IMR-90 (cell line): ENCODE data around the gene STAU1. TPM values are rescaled to one million over a fixed set of nuclear protein-coding genes. Genes with fewer than 3 reads are reported as not detected.

Experiments
- ATAC-seq: fragments of 200-7000 bp; cut with Tn5 transposase; 2 replicates; pipeline ENCODE4 v1.9.1; 2020; ENCODE audit warnings: low read depth, mild to moderate bottlenecking, moderate library complexity
- BruUV-seq: library from RNA; stranded (reverse); fragments of 400-500 nt; replicated peaks from 2 replicates; lab custom pipeline; 2021; lab: Mats Ljungman, UMichigan
- CTCF ChIA-PET: fragments of 300-600 bp; formaldehyde crosslinking; extraction: SDS; loops from one replicate; lab custom pipeline; 2021; ENCODE audit warnings: antibody characterized with exemption; lab: Yijun Ruan, JAX
- POLR2A ChIA-PET: fragments of 300-600 bp; sonication (Branson Sonifier 250); formaldehyde crosslinking; loops from one replicate; lab custom pipeline; 2022; ENCODE audit warnings: antibody characterized with exemption; ENCODE audit not compliant: unreplicated experiment; lab: Charles Lee
- DNase-seq: peaks from one replicate; pipeline ENCODE4 v3.0.0; 2013
- H2AFZ ChIP-seq: replicated peaks from 2 replicates; pipeline ENCODE3; 2013; ENCODE audit warnings: low read length, mild to moderate bottlenecking; ENCODE audit not compliant: poor library complexity
- H2AK5ac ChIP-seq: 2 replicates; pipeline ENCODE4 v1.6.1; 2013; ENCODE audit warnings: low read depth, low read length, inconsistent platforms
- H2AK9ac ChIP-seq: replicated peaks from 2 replicates; pipeline ENCODE3; 2013; ENCODE audit warnings: mild to moderate bottlenecking, low read depth, low read length, moderate library complexity; ENCODE audit not compliant: poor library complexity
- H2BK120ac ChIP-seq: 2 replicates; pipeline ENCODE4 v1.6.1; 2013; ENCODE audit warnings: low read depth, low read length, inconsistent platforms
- H2BK15ac ChIP-seq: 3 replicates; pipeline ENCODE4 v1.6.1; 2013; ENCODE audit warnings: low read depth, low read length, inconsistent platforms
- H2BK20ac ChIP-seq: 2 replicates; pipeline ENCODE4 v1.6.1; 2013; ENCODE audit warnings: low read depth, mild to moderate bottlenecking, inconsistent platforms, low read length, moderate library complexity
- H2BK5ac ChIP-seq: 2 replicates; pipeline ENCODE4 v1.6.1; 2013; ENCODE audit warnings: mild to moderate bottlenecking, low read depth, low read length, inconsistent platforms; ENCODE audit not compliant: poor library complexity, severe bottlenecking
- H3K14ac ChIP-seq: replicated peaks from 2 replicates; pipeline ENCODE4 v1.6.1; 2013; ENCODE audit warnings: low read depth, low read length, inconsistent platforms
- H3K18ac ChIP-seq: 2 replicates; pipeline ENCODE4 v1.6.1; 2013; ENCODE audit warnings: low read depth, low read length, control low read depth
- H3K23ac ChIP-seq: 2 replicates; pipeline ENCODE4 v1.6.1; 2013; ENCODE audit warnings: low read depth, low read length, inconsistent platforms
- H3K27ac ChIP-seq: 2 replicates; pipeline ENCODE4 v1.5.1; 2013; ENCODE audit warnings: mild to moderate bottlenecking, control low read depth, low read length; ENCODE audit not compliant: insufficient read depth
- H3K27me3 ChIP-seq: 2 replicates; pipeline ENCODE4 v1.6.1; 2013; ENCODE audit warnings: low read length; ENCODE audit not compliant: control insufficient read depth, insufficient read depth
- H3K36me3 ChIP-seq: 2 replicates; pipeline ENCODE4 v1.6.1; 2013; ENCODE audit warnings: low read length, mixed read lengths; ENCODE audit not compliant: control insufficient read depth, insufficient read depth
- H3K4ac ChIP-seq: 2 replicates; pipeline ENCODE4 v1.6.1; 2013; ENCODE audit warnings: low read depth, low read length, inconsistent platforms
- H3K4me1 ChIP-seq: 2 replicates; pipeline ENCODE4 v1.6.1; 2013; ENCODE audit warnings: low read length, mixed read lengths; ENCODE audit not compliant: control insufficient read depth, insufficient read depth
- H3K4me2 ChIP-seq: 2 replicates; pipeline ENCODE4 v1.6.1; 2013; ENCODE audit warnings: low read depth, mild to moderate bottlenecking, control low read depth, low read length, moderate library complexity
- H3K4me3 ChIP-seq: 2 replicates; pipeline ENCODE4 v1.5.1; 2013; ENCODE audit warnings: low read depth, mild to moderate bottlenecking, control low read depth, low read length, moderate library complexity; ENCODE audit not compliant: insufficient read depth
- H3K56ac ChIP-seq: 2 replicates; pipeline ENCODE4 v1.6.1; 2013; ENCODE audit warnings: low read length, inconsistent platforms; ENCODE audit not compliant: insufficient read depth; ENCODE audit errors: extremely low read depth
- H3K79me1 ChIP-seq, 2 experiments: 2 replicates each; pipeline ENCODE4 v1.6.1; 2013; ENCODE audit warnings: low read length in 2 of 2, inconsistent platforms in 1 of 2, low read depth in 1 of 2
- H3K9ac ChIP-seq: 2 replicates; pipeline ENCODE4 v1.6.1; 2013; ENCODE audit warnings: low read depth, low read length, control low read depth
- H3K9me1 ChIP-seq: 2 replicates; pipeline ENCODE4 v1.6.1; 2013; ENCODE audit warnings: low read length, inconsistent platforms; ENCODE audit not compliant: insufficient read depth
- H3K9me3 ChIP-seq: 2 replicates; pipeline ENCODE4 v1.6.1; 2013; ENCODE audit warnings: low read length; ENCODE audit not compliant: control insufficient read depth, insufficient read depth
- H4K20me1 ChIP-seq: 2 replicates; pipeline ENCODE4 v1.6.1; 2013; ENCODE audit warnings: low read length, inconsistent platforms; ENCODE audit not compliant: insufficient read depth
- H4K5ac ChIP-seq: 2 replicates; pipeline ENCODE4 v1.6.1; 2013; ENCODE audit warnings: mild to moderate bottlenecking, low read depth, low read length, control low read depth
- H4K8ac ChIP-seq, 2 experiments: 2 replicates each; pipeline ENCODE4 v1.6.1; 2013; ENCODE audit warnings: low read depth in 2 of 2, low read length in 2 of 2, control low read depth in 1 of 2, inconsistent platforms in 1 of 2
- H4K91ac ChIP-seq: 2 replicates; pipeline ENCODE4 v1.6.1; 2013; ENCODE audit warnings: low read depth, low read length, inconsistent platforms; ENCODE audit not compliant: insufficient read depth
- BHLHE40 ChIP-seq: fragments of 150-350 bp; IDR thresholded peaks from 2 replicates; pipeline ENCODE4 v1.6.1; 2016; ENCODE audit warnings: mild to moderate bottlenecking, low read depth, low read length
- CEBPB ChIP-seq: IDR thresholded peaks from 2 replicates; pipeline ENCODE4 v1.6.1; 2012; ENCODE audit warnings: low read depth, low read length, improper control_type of control experiment
- CHD1 ChIP-seq: IDR thresholded peaks from 2 replicates; pipeline ENCODE4 v1.6.1; 2012; ENCODE audit warnings: low read depth, low read length, improper control_type of control experiment
- FOS ChIP-seq: fragments of 150-350 bp; IDR thresholded peaks from 2 replicates; pipeline ENCODE4 v1.6.1; 2016; ENCODE audit warnings: low read depth, low read length
- MAFK ChIP-seq: IDR thresholded peaks from 2 replicates; pipeline ENCODE4 v1.6.1; 2012; ENCODE audit warnings: low read depth, low read length, improper control_type of control experiment
- MAZ ChIP-seq: IDR thresholded peaks from 2 replicates; pipeline ENCODE4 v1.6.1; 2012; ENCODE audit warnings: low read depth, mild to moderate bottlenecking, low read length, improper control_type of control experiment, moderate library complexity, borderline replicate concordance
- MXI1 ChIP-seq: IDR thresholded peaks from 2 replicates; pipeline ENCODE4 v1.6.1; 2012; ENCODE audit warnings: low read depth, mild to moderate bottlenecking, low read length, moderate library complexity, borderline replicate concordance
- NFE2L2 ChIP-seq: fragments of 150-350 bp; IDR thresholded peaks from 2 replicates; pipeline ENCODE4 v1.6.1; 2016; ENCODE audit warnings: low read depth, mild to moderate bottlenecking, low read length
- POLR2A ChIP-seq: IDR thresholded peaks from 2 replicates; pipeline ENCODE4 v1.6.1; 2012; ENCODE audit warnings: mild to moderate bottlenecking, low read depth, low read length
- RAD21 ChIP-seq: IDR thresholded peaks from 2 replicates; pipeline ENCODE4 v1.6.1; 2012; ENCODE audit warnings: low read length, improper control_type of control experiment
- RCOR1 ChIP-seq: IDR thresholded peaks from 2 replicates; pipeline ENCODE4 v1.6.1; 2012; ENCODE audit warnings: mild to moderate bottlenecking, low read length, improper control_type of control experiment; ENCODE audit not compliant: insufficient replicate concordance
- RFX5 ChIP-seq: IDR thresholded peaks from 2 replicates; pipeline ENCODE4 v1.8.0; 2012; ENCODE audit warnings: low read depth, mild to moderate bottlenecking, low read length, moderate library complexity
- SMC3 ChIP-seq: fragments of 150-350 bp; IDR thresholded peaks from 2 replicates; pipeline ENCODE4 v1.6.1; 2016; ENCODE audit warnings: low read depth, mild to moderate bottlenecking, antibody characterized with exemption, low read length, moderate library complexity
- WGBS, 2 experiments: methylation state at CpG; one replicate each; pipeline versions ENCODE4 v1.1.5 to v1.1.7; 2013; ENCODE audit warnings: missing lambda C conversion rate in 2 of 2; ENCODE audit not compliant: insufficient read length in 1 of 2; ENCODE audit errors: extremely low coverage in 2 of 2; 5-methylcytosine and 5-hydroxymethylcytosine counted together
- dilution Hi-C: fragments of 300-500 bp; cut with HindIII; formaldehyde crosslinking; loops from one replicate; pipeline ENCODE4 v1.14.3; 2018; ENCODE audit warnings: low sequenced_read_pairs; ENCODE audit not compliant: unreplicated experiment
- in situ Hi-C: fragments of 300-500 bp; cut with MboI; formaldehyde crosslinking; loops from 3 replicates; pipeline ENCODE4 v1.14.3; 2019; ENCODE audit warnings: low sequenced_read_pairs, inconsistent platforms, mixed read lengths
- intact Hi-C: fragments of 100-400 bp; cut with micrococcal nuclease; formaldehyde crosslinking; loops from 2 replicates; pipeline ENCODE4 v1.10.0; 2022
- polyA plus RNA-seq, 3 experiments: library from polyadenylated mRNA; depleted of rRNA; stranded (reverse); fragments of >200 nt; gene quantifications; 2 replicates each; pipeline ENCODE4 v1.2.3, GENCODE V29; 2012; ENCODE audit warnings: low replicate concordance in 1 of 3
- total RNA-seq: library from RNA; depleted of rRNA; stranded (reverse); fragments of >200 nt; gene quantifications from 2 replicates; pipeline ENCODE4 v1.2.3, GENCODE V29; 2012
- TF ChIP-seq, protein P1 (sequence below): conservative IDR thresholded peaks from 2 replicates; pipeline ENCODE4 v1.5.1; 2012; ENCODE audit warnings: mild to moderate bottlenecking, low read depth, low read length, improper control_type of control experiment
- TF ChIP-seq, protein P2 (sequence below): fragments of 150-350 bp; IDR thresholded peaks from 2 replicates; pipeline ENCODE4 v1.6.1; 2016; ENCODE audit warnings: low read depth, mild to moderate bottlenecking, low read length, moderate library complexity, borderline replicate concordance
- TF ChIP-seq, protein P3 (sequence below): fragments of 150-350 bp; IDR thresholded peaks from 2 replicates; pipeline ENCODE4 v1.6.1; 2017; ENCODE audit warnings: mild to moderate bottlenecking, antibody characterized with exemption, low read length, low read depth

Gene STAU1
- total and polyA plus RNA-seq, 2 of the 4 experiments (the other 2 are of a cell fraction), result 35.3 to 50.3 TPM

DNA sequence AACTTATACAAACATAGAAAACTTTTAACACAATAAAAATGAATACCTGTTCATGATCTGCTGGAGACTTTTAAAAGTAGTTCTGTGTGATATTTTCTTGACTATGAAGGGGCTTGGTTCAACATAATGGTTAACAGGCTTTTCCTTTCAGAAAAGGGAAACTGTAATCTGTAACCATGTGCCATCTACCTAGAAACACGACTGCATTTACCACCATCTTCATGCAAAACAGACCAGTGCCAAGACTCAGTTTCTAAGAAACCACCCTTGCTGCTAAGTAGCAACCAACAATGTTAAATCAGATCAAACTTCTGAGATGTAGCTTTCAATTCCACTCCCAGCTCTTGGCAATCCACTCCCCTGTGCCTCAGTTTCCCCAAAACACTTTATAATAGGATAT, 15.7 kb downstream of the STAU1 start:
- Histone ChIP-seq H3K9ac (no peak overlapping the region), H3K14ac (no peak overlapping the region), H3K4me1 (peaks cover 3% of the 10 kb centered on the region; the same call in 1 of the 2 replicates), H3K4me3 (no peak overlapping the region), H2AFZ (no peak overlapping the region), H3K27me3 (no peaks in the 10 kb centered on the region), H4K8ac (no peak overlapping the region), H2BK15ac (no peak overlapping the region), H3K56ac (no peak overlapping the region; the same call in 1 of the 2 replicates), H2AK9ac (no peak overlapping the region), H3K79me1 (peaks cover 25 to 66% of the 10 kb centered on the region in 2 experiments), H3K23ac (no peak overlapping the region), H3K4ac (no peak overlapping the region), H3K4me2 (no peak overlapping the region), H2BK5ac (no peak overlapping the region), H3K18ac (no peak overlapping the region), H2BK120ac (no peak overlapping the region), H4K20me1 (peaks cover 29% of the 10 kb centered on the region), H3K27ac (no peak overlapping the region), H3K9me3 (no peaks in the 10 kb centered on the region), H3K36me3 (peaks cover 6% of the 10 kb centered on the region), H4K5ac (no peak overlapping the region), H2BK20ac (no peak overlapping the region), H2AK5ac (no peak overlapping the region), H4K91ac (no peak overlapping the region), H3K9me1 (peaks cover 2% of the 10 kb centered on the region)
- BruUV-seq, result no TSS peak
- TF ChIP-seq RCOR1, result no peak
- TF ChIP-seq RFX5, result no peak
- TF ChIP-seq SMC3, result no peak
- TF ChIP-seq MAZ, result no peak
- no peak for TF ChIP-seq NFE2L2
- TF ChIP-seq, protein P1, sequence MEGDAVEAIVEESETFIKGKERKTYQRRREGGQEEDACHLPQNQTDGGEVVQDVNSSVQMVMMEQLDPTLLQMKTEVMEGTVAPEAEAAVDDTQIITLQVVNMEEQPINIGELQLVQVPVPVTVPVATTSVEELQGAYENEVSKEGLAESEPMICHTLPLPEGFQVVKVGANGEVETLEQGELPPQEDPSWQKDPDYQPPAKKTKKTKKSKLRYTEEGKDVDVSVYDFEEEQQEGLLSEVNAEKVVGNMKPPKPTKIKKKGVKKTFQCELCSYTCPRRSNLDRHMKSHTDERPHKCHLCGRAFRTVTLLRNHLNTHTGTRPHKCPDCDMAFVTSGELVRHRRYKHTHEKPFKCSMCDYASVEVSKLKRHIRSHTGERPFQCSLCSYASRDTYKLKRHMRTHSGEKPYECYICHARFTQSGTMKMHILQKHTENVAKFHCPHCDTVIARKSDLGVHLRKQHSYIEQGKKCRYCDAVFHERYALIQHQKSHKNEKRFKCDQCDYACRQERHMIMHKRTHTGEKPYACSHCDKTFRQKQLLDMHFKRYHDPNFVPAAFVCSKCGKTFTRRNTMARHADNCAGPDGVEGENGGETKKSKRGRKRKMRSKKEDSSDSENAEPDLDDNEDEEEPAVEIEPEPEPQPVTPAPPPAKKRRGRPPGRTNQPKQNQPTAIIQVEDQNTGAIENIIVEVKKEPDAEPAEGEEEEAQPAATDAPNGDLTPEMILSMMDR, result no peak
- TF ChIP-seq, protein P2, sequence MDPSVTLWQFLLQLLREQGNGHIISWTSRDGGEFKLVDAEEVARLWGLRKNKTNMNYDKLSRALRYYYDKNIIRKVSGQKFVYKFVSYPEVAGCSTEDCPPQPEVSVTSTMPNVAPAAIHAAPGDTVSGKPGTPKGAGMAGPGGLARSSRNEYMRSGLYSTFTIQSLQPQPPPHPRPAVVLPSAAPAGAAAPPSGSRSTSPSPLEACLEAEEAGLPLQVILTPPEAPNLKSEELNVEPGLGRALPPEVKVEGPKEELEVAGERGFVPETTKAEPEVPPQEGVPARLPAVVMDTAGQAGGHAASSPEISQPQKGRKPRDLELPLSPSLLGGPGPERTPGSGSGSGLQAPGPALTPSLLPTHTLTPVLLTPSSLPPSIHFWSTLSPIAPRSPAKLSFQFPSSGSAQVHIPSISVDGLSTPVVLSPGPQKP, result no peak
- no peak for TF ChIP-seq CHD1
- TF ChIP-seq POLR2A, result no peak
- no peak for TF ChIP-seq FOS
- no peak for TF ChIP-seq MXI1
- TF ChIP-seq CEBPB, result no peak
- no peak for TF ChIP-seq RAD21
- TF ChIP-seq MAFK, result no peak
- TF ChIP-seq BHLHE40, result no peak
- TF ChIP-seq, protein P3, sequence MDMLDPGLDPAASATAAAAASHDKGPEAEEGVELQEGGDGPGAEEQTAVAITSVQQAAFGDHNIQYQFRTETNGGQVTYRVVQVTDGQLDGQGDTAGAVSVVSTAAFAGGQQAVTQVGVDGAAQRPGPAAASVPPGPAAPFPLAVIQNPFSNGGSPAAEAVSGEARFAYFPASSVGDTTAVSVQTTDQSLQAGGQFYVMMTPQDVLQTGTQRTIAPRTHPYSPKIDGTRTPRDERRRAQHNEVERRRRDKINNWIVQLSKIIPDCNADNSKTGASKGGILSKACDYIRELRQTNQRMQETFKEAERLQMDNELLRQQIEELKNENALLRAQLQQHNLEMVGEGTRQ, result no peak
- POLR2A ChIA-PET, result no interaction called here
- CTCF ChIA-PET, result interaction anchor here (0.7 kb wide), 1 partner anchor 52 kb away, joined by 6 read pairs; no protein-coding TSS in a partner anchor
- no peak for ATAC-seq
- 60% methylated on average over 1 of the region's 1 CpG; no CpG with 5 or more reads in 1 of the 2 experiments for WGBS, 2 experiments
- intact Hi-C loops (no loop called here), dilution Hi-C loops (no loop called here), in situ Hi-C loops (no loop called here)
- no peak for DNase-seq
